Vagina (tissue), 2 donors: ENCODE data around the gene AGO3.

Experiments
- CTCF ChIP-seq, 3 experiments: fragments of 450-650 bp in 2 of 3; fragments of 200-600 bp in 1 of 3; sonication (generic) in 1 of 3; IDR thresholded peaks; one replicate each; pipeline ENCODE4 v1.5.1; 2017 to 2019; ENCODE audit warnings: antibody characterized with exemption in 3 of 3, mild to moderate bottlenecking in 2 of 3, moderate library complexity in 2 of 3
- POLR2AphosphoS5 ChIP-seq, 2 donors: sonication (generic); formaldehyde crosslinking; IDR thresholded peaks; one replicate each; pipeline ENCODE4 v1.9.0; 2017; ENCODE audit warnings: antibody characterized with exemption in 2 of 2, mild to moderate bottlenecking in 2 of 2, low read depth in 1 of 2; ENCODE audit not compliant: insufficient read depth in 1 of 2

DNA sequence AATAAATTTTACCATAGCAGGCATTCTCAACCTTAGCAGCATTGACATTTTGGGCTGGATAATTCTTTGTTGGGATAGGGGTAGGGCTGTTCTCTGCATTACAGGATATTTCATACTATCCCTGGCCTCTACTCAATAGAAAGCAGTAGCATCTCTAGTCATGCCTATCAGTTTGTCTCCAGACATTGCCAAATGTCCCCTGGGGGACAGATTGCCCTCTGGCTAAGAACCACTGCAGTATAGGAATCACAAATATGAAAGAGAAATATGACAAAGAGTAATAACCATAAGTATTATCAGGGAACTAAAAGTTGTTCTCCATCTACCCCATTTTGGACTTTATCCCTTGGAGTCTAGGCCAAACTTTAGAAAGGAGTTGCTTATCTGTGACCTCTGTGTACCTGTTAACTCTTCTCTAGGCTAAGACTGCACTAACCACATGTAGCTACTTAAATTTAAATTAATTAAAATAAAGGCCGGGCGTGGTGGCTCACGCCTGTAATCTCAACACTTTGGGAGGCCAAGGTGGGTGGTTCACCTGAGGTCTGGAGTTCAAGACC is 76.1 kb downstream of the AGO3 start:
- TF ChIP-seq CTCF (IDR thresholded peaks at IDR 0.05) (no peak), POLR2AphosphoS5 (IDR thresholded peaks at IDR 0.05; ENCODE audit: insufficient read depth in 1 of 2, low read depth in 1 of 2) (no peak)
